H1 (cell line): Measurements from ENCODE around the gene RELL2. TPM values are rescaled to one million over a fixed set of nuclear protein-coding genes. Genes with fewer than 3 reads are reported as not detected.

Experiments
- CTCF ChIA-PET: fragments of 300-600 bp; sonication (Branson Sonifier 250); formaldehyde crosslinking; loops from one replicate; lab custom pipeline; 2021; ENCODE audit not compliant: partially characterized antibody; lab: Charles Lee
- POLR2A ChIA-PET: fragments of 300-600 bp; sonication (Branson Sonifier 250); formaldehyde crosslinking; loops from one replicate; lab custom pipeline; 2021; ENCODE audit warnings: inconsistent platforms; ENCODE audit not compliant: partially characterized antibody; lab: Charles Lee
- DNase-seq, 2 experiments: peaks; one replicate each; pipeline versions ENCODE4 v3.0.0 to v3.0.0-alpha.2; 2010 to 2022; ENCODE audit warnings: low spot score in 2 of 2, low read depth in 1 of 2, mixed read lengths in 1 of 2
- FAIRE-seq: peaks from 2 replicates; lab custom pipeline; 2011; peaks lifted over from hg19 to GRCh38; lab: Jason Lieb, UNC
- H2AFZ ChIP-seq: 2 replicates; pipeline ENCODE4 v1.8.1; 2012; ENCODE audit warnings: low read length, inconsistent platforms
- H2AK5ac ChIP-seq: 2 replicates; pipeline ENCODE4 v1.6.1; 2013; ENCODE audit warnings: low read depth, low read length
- H2BK120ac ChIP-seq: replicated peaks from 2 replicates; pipeline ENCODE3; 2013; ENCODE audit warnings: low read depth, low read length, inconsistent platforms
- H2BK12ac ChIP-seq: 2 replicates; pipeline ENCODE4 v1.6.1; 2013; ENCODE audit warnings: low read depth, low read length
- H2BK15ac ChIP-seq: 2 replicates; pipeline ENCODE4 v1.6.1; 2013; ENCODE audit warnings: low read length
- H2BK20ac ChIP-seq: 2 replicates; pipeline ENCODE4 v1.6.1; 2013; ENCODE audit warnings: low read length
- H2BK5ac ChIP-seq: 2 replicates; pipeline ENCODE4 v1.6.1; 2013; ENCODE audit warnings: low read depth, low read length
- H3K14ac ChIP-seq: 2 replicates; pipeline ENCODE4 v1.6.1; 2013; ENCODE audit warnings: inconsistent platforms; ENCODE audit not compliant: insufficient read length
- H3K18ac ChIP-seq: 2 replicates; pipeline ENCODE4 v1.6.1; 2013; ENCODE audit warnings: low read length; ENCODE audit errors: extremely low read depth
- H3K23ac ChIP-seq: 2 replicates; pipeline ENCODE4 v1.6.1; 2013; ENCODE audit warnings: inconsistent platforms; ENCODE audit not compliant: insufficient read length
- H3K23me2 ChIP-seq: 2 replicates; pipeline ENCODE4 v1.6.1; 2013; ENCODE audit warnings: low read depth, low read length
- H3K27ac ChIP-seq: 2 replicates; pipeline ENCODE4 v1.6.1; 2011; ENCODE audit warnings: low read depth, low read length, inconsistent platforms
- H3K27me3 ChIP-seq, 4 experiments: replicated peaks in 1 of 4; 1 replicate in 1 of 4; 2 replicates in 3 of 4; pipeline versions ENCODE4 v1.6.1 to v1.8.1; 2011 to 2013; ENCODE audit warnings: low read length in 3 of 4, mild to moderate bottlenecking in 3 of 4, inconsistent platforms in 2 of 4, mixed read lengths in 2 of 4, moderate library complexity in 1 of 4; ENCODE audit not compliant: control insufficient read depth in 3 of 4, insufficient read depth in 3 of 4; ENCODE audit errors: extremely low read depth in 1 of 4
- H3K36me3 ChIP-seq, 4 experiments: 2 replicates each; pipeline versions ENCODE4 v1.6.1 to v1.8.1; 2011 to 2013; ENCODE audit warnings: mild to moderate bottlenecking in 4 of 4, low read length in 3 of 4, moderate library complexity in 2 of 4, control low read depth in 1 of 4, inconsistent platforms in 1 of 4; ENCODE audit not compliant: insufficient read depth in 4 of 4, control insufficient read depth in 2 of 4
- H3K4ac ChIP-seq: replicated peaks from 2 replicates; pipeline ENCODE3; 2013; ENCODE audit warnings: low read length, low read depth, mixed read lengths, inconsistent platforms; ENCODE audit not compliant: insufficient read length
- H3K4me1 ChIP-seq, 4 experiments: replicated peaks in 1 of 4; 1 replicate in 1 of 4; 2 replicates in 3 of 4; pipeline versions ENCODE4 v1.6.1 to v1.8.1; 2011 to 2013; ENCODE audit warnings: low read length in 3 of 4, inconsistent platforms in 2 of 4, mixed read lengths in 1 of 4; ENCODE audit not compliant: insufficient read depth in 4 of 4, control insufficient read depth in 3 of 4
- H3K4me2 ChIP-seq, 2 experiments: 2 replicates each; pipeline versions ENCODE4 v1.6.1 to v1.8.1; 2011 to 2013; ENCODE audit warnings: low read depth in 2 of 2, low read length in 2 of 2, control low read depth in 1 of 2, inconsistent platforms in 1 of 2, mild to moderate bottlenecking in 1 of 2; ENCODE audit not compliant: insufficient read depth in 1 of 2
- H3K4me3 ChIP-seq, 4 experiments: fragments of 200-600, 300-600 bp in 1 of 4; sonication (generic), shearing (Covaris generic), sonication (Bioruptor Twin) in 1 of 4; 2 replicates each; pipeline versions ENCODE4 v1.5.1 to v1.8.1; 2011 to 2016; ENCODE audit warnings: low read length in 4 of 4, low read depth in 3 of 4, control low read depth in 2 of 4, inconsistent platforms in 2 of 4, mild to moderate bottlenecking in 2 of 4, mixed read lengths in 1 of 4, moderate library complexity in 1 of 4; ENCODE audit not compliant: insufficient read depth in 2 of 4; ENCODE audit errors: extremely low read depth in 1 of 4
- H3K56ac ChIP-seq: replicated peaks from 2 replicates; pipeline ENCODE3; 2013; ENCODE audit warnings: low read depth, mild to moderate bottlenecking, mixed read lengths, low read length, inconsistent platforms; ENCODE audit not compliant: insufficient read length
- H3K79me1 ChIP-seq: 2 replicates; pipeline ENCODE4 v1.6.1; 2013; ENCODE audit warnings: low read depth, low read length, control low read depth
- H3K79me2 ChIP-seq, 2 experiments: 2 replicates each; pipeline versions ENCODE4 v1.6.1 to v1.8.1; 2012 to 2013; ENCODE audit warnings: low read length in 2 of 2, mild to moderate bottlenecking in 2 of 2, inconsistent platforms in 1 of 2; ENCODE audit not compliant: insufficient read depth in 2 of 2, control insufficient read depth in 1 of 2
- H3K9ac ChIP-seq, 4 experiments: replicated peaks in 1 of 4; 1 replicate in 1 of 4; 2 replicates in 3 of 4; pipeline versions ENCODE4 v1.6.1 to v1.8.1; 2011 to 2013; ENCODE audit warnings: low read depth in 3 of 4, low read length in 3 of 4, control low read depth in 2 of 4, mild to moderate bottlenecking in 2 of 4, moderate library complexity in 2 of 4, inconsistent platforms in 1 of 4; ENCODE audit errors: extremely low read depth in 1 of 4
- H3K9me3 ChIP-seq, 2 experiments: 2 replicates each; pipeline versions ENCODE4 v1.6.1 to v1.8.1; 2012 to 2013; ENCODE audit warnings: mild to moderate bottlenecking in 2 of 2, moderate library complexity in 2 of 2, control low read depth in 1 of 2, inconsistent platforms in 1 of 2, low read depth in 1 of 2, low read length in 1 of 2, mixed read lengths in 1 of 2; ENCODE audit not compliant: insufficient read depth in 2 of 2
- H4K20me1 ChIP-seq, 2 experiments: replicated peaks in 1 of 2; 2 replicates each; pipeline versions ENCODE3 to v1.8.1; 2011 to 2013; ENCODE audit warnings: inconsistent platforms in 2 of 2, low read length in 2 of 2, mild to moderate bottlenecking in 1 of 2; ENCODE audit not compliant: insufficient read depth in 2 of 2, control insufficient read depth in 1 of 2
- H4K5ac ChIP-seq: 2 replicates; pipeline ENCODE4 v1.6.1; 2013; ENCODE audit warnings: low read length, low read depth, mixed read lengths, inconsistent platforms; ENCODE audit not compliant: insufficient read length
- H4K8ac ChIP-seq: 2 replicates; pipeline ENCODE4 v1.8.0; 2013; ENCODE audit warnings: mild to moderate bottlenecking, moderate library complexity, low read length, inconsistent platforms; ENCODE audit not compliant: insufficient read depth; ENCODE audit errors: extremely low read depth
- H4K91ac ChIP-seq: replicated peaks from 2 replicates; pipeline ENCODE3; 2013; ENCODE audit warnings: low read length, mixed read lengths, inconsistent platforms; ENCODE audit not compliant: insufficient read length
- CHD2 ChIP-seq: IDR thresholded peaks from 2 replicates; pipeline ENCODE4 v1.6.1; 2012; ENCODE audit warnings: low read length, improper control_type of control experiment
- EGR1 ChIP-seq: IDR thresholded peaks from 2 replicates; pipeline ENCODE4 v1.6.1; 2011; ENCODE audit warnings: low read depth, low read length, borderline replicate concordance
- HDAC2 ChIP-seq, 2 experiments: fragments of 300-600 bp in 1 of 2; sonication (generic) in 1 of 2; IDR thresholded peaks; 2 replicates each; pipeline ENCODE4 v1.6.1; 2011 to 2012; ENCODE audit warnings: low read depth in 2 of 2, low read length in 2 of 2, mild to moderate bottlenecking in 2 of 2, moderate library complexity in 2 of 2, borderline replicate concordance in 1 of 2, inconsistent platforms in 1 of 2
- JUN ChIP-seq: IDR thresholded peaks from 2 replicates; pipeline ENCODE4 v1.6.1; 2011; ENCODE audit warnings: low read depth, mild to moderate bottlenecking, improper control_type of control experiment, low read length
- MAFK ChIP-seq: IDR thresholded peaks from 2 replicates; pipeline ENCODE4 v1.6.1; 2012; ENCODE audit warnings: low read depth, mild to moderate bottlenecking, improper control_type of control experiment, low read length
- POLR2A ChIP-seq, 2 experiments: IDR thresholded peaks; 1 replicate in 1 of 2; 2 replicates in 1 of 2; pipeline ENCODE4 v1.6.1; 2011; ENCODE audit warnings: low read depth in 2 of 2, low read length in 2 of 2, mild to moderate bottlenecking in 2 of 2; ENCODE audit errors: control extremely low read depth in 1 of 2
- RNF2 ChIP-seq: fragments of 200-900, 300-1000 bp; sonication (generic); IDR thresholded peaks from 2 replicates; pipeline ENCODE4 v1.7.1; 2016; ENCODE audit warnings: borderline replicate concordance, low read depth, mild to moderate bottlenecking, antibody characterized with exemption, low read length; ENCODE audit not compliant: poor library complexity, severe bottlenecking; ENCODE audit errors: missing control alignments
- SIN3A ChIP-seq, 2 experiments: IDR thresholded peaks in 1 of 2; conservative IDR thresholded peaks in 1 of 2; 2 replicates each; pipeline ENCODE4 v1.6.1; 2011 to 2012; ENCODE audit warnings: low read length in 2 of 2, improper control_type of control experiment in 1 of 2, low read depth in 1 of 2, mild to moderate bottlenecking in 1 of 2
- TAF1 ChIP-seq: IDR thresholded peaks from 2 replicates; pipeline ENCODE4 v1.6.1; 2011; ENCODE audit warnings: mild to moderate bottlenecking, low read depth, low read length
- TBP ChIP-seq: IDR thresholded peaks from 2 replicates; pipeline ENCODE4 v1.6.1; 2011; ENCODE audit warnings: low read depth, low read length, improper control_type of control experiment
- YY1 ChIP-seq: IDR thresholded peaks from 2 replicates; pipeline ENCODE4 v1.6.1; 2011; ENCODE audit warnings: low read depth, mild to moderate bottlenecking, low read length
- WGBS, 2 experiments: shearing (Covaris generic) in 1 of 2; methylation state at CpG; one replicate each; pipeline versions ENCODE4 v1.1.6 to v1.1.7; 2013 to 2015; ENCODE audit warnings: low lambda C conversion rate in 2 of 2, mixed read lengths in 2 of 2, inconsistent platforms in 1 of 2, low coverage in 1 of 2, missing lambda C conversion rate in 1 of 2; ENCODE audit not compliant: insufficient replicate concordance in 2 of 2, insufficient coverage in 1 of 2, insufficient read length in 1 of 2; ENCODE audit errors: extremely low coverage in 1 of 2, missing lambda C conversion rate in 1 of 2; 5-methylcytosine and 5-hydroxymethylcytosine counted together
- polyA plus RNA-seq, 7 experiments: library from polyadenylated mRNA; depleted of rRNA in 3 of 7; stranded (reverse) in 5 of 7; unstranded in 2 of 7; fragments of >200 nt in 5 of 7; fragments of 200-250 nt in 2 of 7; gene quantifications; 1 replicate in 5 of 7; 2 replicates in 1 of 7; 4 replicates in 1 of 7; pipeline versions ENCODE4 v1.2.1 to v1.2.3, GENCODE V29; 2011 to 2013; ENCODE audit warnings: missing spikeins in 2 of 7, mixed read lengths in 2 of 7
- total RNA-seq: library from RNA; stranded (reverse); fragmentation: NEBNext Ultra II Directional; extraction: Animal tissue kit (Norgen Biotek cat#: 25700); gene quantifications from 2 replicates; pipeline ENCODE4 v1.2.1, GENCODE V29; 2021

The RELL2 gene
- total and polyA plus RNA-seq, 2 of the 8 experiments (the other 6 are each of a cell fraction or from before 2014, with no cell fraction given): 18.6 to 23.7 TPM

DNA sequence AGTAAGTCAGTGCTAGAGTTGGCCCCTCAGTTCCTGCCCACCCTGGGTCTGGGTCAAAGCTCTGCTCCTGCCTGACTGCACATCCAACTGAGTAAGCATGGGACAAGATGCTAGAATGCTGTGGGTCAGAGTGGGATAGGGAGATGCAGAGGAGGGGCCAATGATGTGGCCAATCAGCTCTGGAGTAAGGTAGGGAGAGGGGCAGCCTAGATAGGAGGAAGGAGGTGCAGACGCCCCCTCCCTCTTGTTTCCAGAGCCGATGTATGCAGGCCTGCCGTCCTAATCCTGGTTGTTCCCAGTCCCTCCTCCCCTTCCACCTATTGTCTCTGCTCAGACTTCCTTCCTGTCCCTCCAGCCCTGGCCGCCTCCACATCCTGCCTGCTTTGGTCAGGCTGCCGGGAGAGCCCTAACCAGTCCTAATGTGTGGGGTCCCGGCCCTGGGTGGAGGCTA, 44.0 kb downstream of the RELL2 start:
- peak; percentile 93 for FAIRE-seq
- peak; percentile 77 to 88 for DNase-seq
- Histone ChIP-seq H2AFZ (no peak overlapping the region), H3K9me3 (no peaks in the 10 kb centered on the region), H3K56ac (peak overlapping the region; percentile 3), H3K79me1 (no peaks in the 10 kb centered on the region; the same call in 1 of the 2 replicates), H3K18ac (peak overlapping the region; percentile 98), H3K27ac (peak overlapping the region; percentile 37; the same call in 1 of the 2 replicates), H2BK15ac (no peak overlapping the region; the same call in 1 of the 2 replicates), H3K4me2 (peak overlapping the region; percentile 88 to 97), H2AK5ac (peak overlapping the region; percentile 88), H3K36me3 (peaks cover 0 to 10% (median 2%) of the 10 kb centered on the region in 4 experiments; a peak in 5 of 8 replicates), H3K14ac (no peak overlapping the region)
- WGBS, 2 experiments: 13% methylated on average over 6 of the region's 6 CpGs; no CpG with 5 or more reads in 1 of the 2 experiments
- TF ChIP-seq CHD2 (0 out of 2 replicates have a peak, but pooled peaks have one; percentile 47), HDAC2 (IDR thresholded peaks at IDR 0.05; ENCODE audit: borderline replicate concordance in 1 of 2, low read depth in 2 of 2, low read length in 2 of 2) (no peak), YY1 (no peak), RNF2 (no peak), JUN (no peak), TAF1 (0 out of 2 replicates have a peak, but pooled peaks have one; percentile 49), SIN3A (conservative IDR thresholded peaks at IDR 0.05 in 1 of 2, IDR thresholded peaks at IDR 0.05 in 1 of 2; ENCODE audit: low read depth in 1 of 2, low read length in 2 of 2) (0 out of 4 replicates have a peak, but pooled peaks of 1 of the 2 experiments have one; percentile 57), POLR2A (IDR thresholded peaks at IDR 0.05; ENCODE audit: control extremely low read depth in 1 of 2, low read depth in 2 of 2, low read length in 2 of 2) (peak in 1 of 2 experiments; percentile 80; a peak in 2 of 3 replicates), EGR1 (peak; percentile 63; the same call in 1 of the 2 replicates), TBP (0 out of 2 replicates have a peak, but pooled peaks have one; percentile 29), MAFK (no peak)
- TF ChIP-seq, all 59 proteins: peak for 6
- Histone ChIP-seq H3K4ac (peak overlapping the region; percentile 28), H4K5ac (no peak overlapping the region), H2BK12ac (peak overlapping the region; percentile 89; the same call in 1 of the 2 replicates), H4K20me1 (no peaks in the 10 kb centered on the region), H3K4me3 (peak overlapping the region; percentile 36 to 73 (median 52); a peak in 6 of 8 replicates), H3K4me1 (peaks cover 10 to 30% (median 21%) of the 10 kb centered on the region in 4 experiments), H3K23ac (no peak overlapping the region), H2BK5ac (peak overlapping the region; percentile 98), H4K8ac (no peak overlapping the region), H4K91ac (peak overlapping the region; percentile 92), H2BK120ac (no peak overlapping the region), H2BK20ac (peak overlapping the region; percentile 28; the same call in 1 of the 2 replicates), H3K9ac (0 out of 7 replicates have a peak overlapping the region, but pooled peaks of 1 of the 4 experiments have one; percentile 14), H3K27me3 (no peaks in the 10 kb centered on the region), H3K79me2 (peaks cover 0 to 6% of the 10 kb centered on the region in 2 experiments; a peak in 1 of 4 replicates), H3K23me2 (peaks cover 15% of the 10 kb centered on the region)
- ChIA-PET CTCF (interaction anchor here (0.5 to 7.3 kb wide), 10 partner anchors 12 to 279 kb away, joined by 3 to 59 read pairs (median 4); partner anchors contain the start of gene PCDH1), POLR2A (interaction anchor here (0.8 to 3.8 kb wide), 9 partner anchors 11 to 280 kb away, joined by 3 to 18 read pairs (median 4); partner anchors contain the start of genes DELE1, FCHSD1, HDAC3 and PCDH1)
